C4-2B (cell line): ENCODE measurements around the gene GAB1.

Experiments
- H3K27ac ChIP-seq: fragments of 450-650 bp; 2 replicates; pipeline ENCODE4 v1.5.1; 2017
- CTCF ChIP-seq: fragments of 450-650 bp; conservative IDR thresholded peaks from 2 replicates; pipeline ENCODE4 v1.5.1; 2017; ENCODE audit warnings: mild to moderate bottlenecking
- ZFX ChIP-seq: fragments of 450-650 bp; IDR thresholded peaks from 2 replicates; pipeline ENCODE4 v1.6.1; 2017

Gene GAB1

GRCh38 chr4:143489106-143489505 is 152.4 kb downstream of the GAB1 start:
- H3K27ac ChIP-seq = no peak overlapping the region
- TF ChIP-seq ZFX (no peak), CTCF (no peak)

DNA sequence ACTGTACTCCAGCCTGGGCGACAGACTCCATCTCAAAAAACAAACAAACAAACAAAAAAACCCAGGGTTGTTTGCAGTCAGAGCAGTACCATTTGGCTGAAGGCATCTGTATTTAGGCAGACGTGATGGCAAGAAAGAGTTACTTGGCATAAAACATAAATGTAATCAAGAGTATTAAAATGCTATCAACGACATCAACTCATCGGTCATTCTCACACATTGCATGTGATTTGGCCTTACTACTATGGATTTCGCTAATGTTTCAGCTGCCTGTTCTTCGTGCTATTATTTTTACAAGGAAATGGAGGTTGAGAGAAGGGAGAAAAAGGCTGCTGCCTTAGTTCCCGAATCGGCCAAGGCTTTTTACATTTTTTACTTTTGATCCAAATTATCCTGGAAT is 161.3 kb downstream of the GAB1 start:
- no peak overlapping the region for H3K27ac ChIP-seq
- no peak for TF ChIP-seq ZFX

DNA sequence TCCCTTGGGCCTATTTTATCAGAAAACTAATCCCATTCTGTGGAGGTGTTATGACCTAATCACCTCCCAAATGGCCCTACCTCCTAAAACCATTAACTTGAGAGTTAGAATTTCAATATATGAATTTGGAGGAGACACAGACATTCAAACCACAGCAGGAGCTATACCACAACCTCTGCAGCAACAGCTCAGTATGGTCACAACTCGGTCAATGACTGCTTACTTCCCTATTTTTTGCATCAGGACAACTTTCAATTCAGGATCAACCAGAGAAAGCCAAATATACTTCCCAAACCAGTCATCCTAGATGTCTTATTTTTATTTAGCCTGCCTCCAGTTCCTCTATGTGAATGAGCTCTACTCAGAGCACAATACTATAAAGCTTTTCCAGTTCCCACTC is 165.6 kb downstream of the GAB1 start:
- no peak overlapping the region for H3K27ac ChIP-seq
- TF ChIP-seq ZFX (no peak), CTCF (no peak)

GRCh38 chr4:143506031-143506430 is 169.4 kb downstream of the GAB1 start:
- no peak overlapping the region for H3K27ac ChIP-seq
- TF ChIP-seq CTCF (no peak), ZFX (no peak)

DNA sequence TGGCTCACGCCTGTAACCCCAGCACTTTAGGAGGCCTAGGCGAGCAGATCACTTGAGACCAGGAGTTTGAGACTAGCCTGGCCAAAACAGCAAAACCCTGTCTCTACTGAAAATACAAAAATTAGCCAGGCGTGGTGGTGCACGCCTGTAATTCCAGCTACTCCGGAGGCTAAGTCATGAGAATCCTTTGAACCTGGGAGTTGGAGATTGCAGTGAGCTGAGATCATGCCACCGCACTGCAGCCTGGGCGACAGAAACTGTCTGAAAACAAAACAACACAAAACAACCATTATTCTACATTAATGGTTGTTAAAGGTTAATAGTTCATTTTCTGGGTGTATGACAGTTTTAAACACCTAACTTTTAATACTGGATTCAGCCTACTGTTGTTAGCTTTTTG is 175.2 kb downstream of the GAB1 start:
- TF ChIP-seq ZFX = no peak
- no peak overlapping the region for H3K27ac ChIP-seq

DNA sequence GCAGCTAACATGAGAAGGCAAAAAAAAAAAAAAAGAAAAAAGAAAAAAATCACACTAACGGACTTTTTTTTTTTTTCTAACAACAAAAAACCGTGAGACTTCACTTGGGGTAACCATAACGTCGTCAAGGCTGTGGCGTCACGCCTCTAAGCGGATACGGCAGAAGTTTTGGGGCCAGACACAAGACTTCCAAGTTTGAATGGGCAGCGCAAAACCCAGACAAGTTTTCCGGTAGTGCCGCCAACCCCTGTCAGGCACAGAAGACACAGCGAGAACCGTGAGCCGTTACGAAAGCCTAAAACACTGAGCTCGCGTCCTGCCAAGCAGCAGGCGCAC is 176.3 kb downstream of the GAB1 start:
- TF ChIP-seq CTCF (no peak), ZFX (no peak)
- H3K27ac ChIP-seq = peak overlapping the region; percentile 94

DNA sequence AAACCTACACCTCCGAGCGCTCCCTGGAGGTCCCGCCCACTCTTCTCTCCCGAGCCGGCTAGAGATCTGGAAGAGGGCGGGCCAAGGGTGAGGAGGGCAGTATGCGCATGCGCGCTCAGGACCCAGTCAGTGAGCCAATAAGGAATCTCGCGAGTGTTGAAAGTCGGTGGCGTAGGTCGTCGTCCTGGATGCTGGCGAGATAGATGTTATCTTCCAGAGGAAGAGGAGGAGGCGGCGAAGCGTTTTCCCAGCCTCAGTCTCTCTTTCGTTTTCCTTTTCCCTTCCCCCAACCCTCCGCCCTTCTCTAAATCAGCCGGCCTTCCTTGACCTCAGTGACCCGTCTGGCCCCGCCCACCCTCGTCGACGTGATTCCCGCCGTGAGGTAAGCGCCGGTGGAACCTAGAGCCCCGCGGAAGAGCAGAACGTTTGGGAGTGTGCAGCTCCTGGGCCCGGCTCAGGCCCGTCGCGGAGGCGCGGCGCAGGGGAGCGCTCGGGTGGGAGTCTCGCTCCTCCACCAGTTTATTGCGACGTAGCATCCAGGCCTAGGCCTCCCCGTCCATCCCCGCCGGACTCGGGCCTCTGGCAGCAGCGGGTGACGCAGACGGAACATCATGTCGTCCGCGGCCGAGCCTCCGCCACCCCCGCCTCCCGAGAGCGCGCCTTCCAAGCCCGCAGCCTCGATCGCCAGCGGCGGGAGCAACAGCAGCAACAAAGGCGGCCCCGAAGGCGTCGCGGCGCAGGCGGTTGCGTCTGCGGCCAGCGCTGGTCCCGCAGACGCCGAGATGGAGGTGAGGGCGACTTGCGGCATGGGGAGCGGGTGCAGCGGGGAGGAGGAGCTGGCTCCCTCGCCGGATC is 176.9 kb downstream of the GAB1 start, which contains the start of gene SMARCA5:
TSS of gene SMARCA5 (plus strand) at position 389 of the 855 bp plus-strand sequence. CDS start at position 612, 223 bp downstream.
- TF ChIP-seq ZFX (peak; percentile 90), CTCF (no peak)
- peak within 1 kb of the TSS; percentile 94 for H3K27ac ChIP-seq

GRCh38 chr4:143514169-143514495 is 177.5 kb downstream of the GAB1 start:
- TF ChIP-seq CTCF (no peak), ZFX (no peak)

More at GRCh38 chr4:143514169-143514495, 177.5 kb downstream of the GAB1 start:
- H3K27ac ChIP-seq = peak overlapping the region; percentile 94
